HL-60/S4 (cell line): ENCODE results near the gene CYP2C19.
"Not testable (repeated sequence)": the region's sequence is repeated elsewhere in the genome, so short reads cannot be mapped to it uniquely, and the experiment has no call there.

Experiments used
- in situ Hi-C: fragments of 300-500 bp; cut with MboI; formaldehyde crosslinking; loops from 2 replicates; pipeline ENCODE4 v1.14.3; 2022; ENCODE audit warnings: low sequenced_read_pairs

CYP2C19 gene

DNA sequence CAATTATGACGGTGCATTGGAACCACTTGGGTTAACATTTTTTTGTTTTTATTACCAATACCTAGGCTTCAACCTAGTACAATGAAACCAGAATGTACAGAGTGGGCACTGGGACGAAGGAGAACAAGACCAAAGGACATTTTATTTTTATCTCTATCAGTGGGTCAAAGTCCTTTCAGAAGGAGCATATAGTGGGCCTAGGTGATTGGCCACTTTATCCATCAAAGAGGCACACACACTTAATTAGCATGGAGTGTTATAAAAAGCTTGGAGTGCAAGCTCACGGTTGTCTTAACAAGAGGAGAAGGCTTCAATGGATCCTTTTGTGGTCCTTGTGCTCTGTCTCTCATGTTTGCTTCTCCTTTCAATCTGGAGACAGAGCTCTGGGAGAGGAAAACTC, at the start of gene CYP2C19:
Gene CYP2C19 (plus strand): TSS at position 289 of the 400 bp plus-strand sequence. CDS start 25 bp downstream, at position 314.
- in situ Hi-C loops = no loop called here

DNA sequence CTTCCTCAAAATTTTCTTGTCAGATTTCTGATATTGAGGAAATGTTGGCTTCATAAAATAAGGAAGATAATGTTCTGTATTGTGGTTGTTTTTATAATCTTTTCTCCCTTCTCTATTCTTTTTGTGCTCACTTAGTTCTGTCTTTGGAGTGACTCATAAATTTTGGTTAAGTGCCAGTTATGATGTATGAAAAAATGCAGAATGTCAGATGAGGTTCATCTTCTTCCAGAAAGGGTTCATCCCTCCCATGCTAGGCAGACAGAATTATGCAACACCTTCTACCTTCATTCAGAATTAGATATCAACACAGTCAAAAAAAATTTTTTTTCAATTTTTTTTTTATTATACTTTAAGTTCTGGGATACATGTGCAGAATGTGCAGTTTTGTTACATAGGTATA, 36.6 kb upstream of the CYP2C19 start:
- in situ Hi-C loops = no loop called here

DNA sequence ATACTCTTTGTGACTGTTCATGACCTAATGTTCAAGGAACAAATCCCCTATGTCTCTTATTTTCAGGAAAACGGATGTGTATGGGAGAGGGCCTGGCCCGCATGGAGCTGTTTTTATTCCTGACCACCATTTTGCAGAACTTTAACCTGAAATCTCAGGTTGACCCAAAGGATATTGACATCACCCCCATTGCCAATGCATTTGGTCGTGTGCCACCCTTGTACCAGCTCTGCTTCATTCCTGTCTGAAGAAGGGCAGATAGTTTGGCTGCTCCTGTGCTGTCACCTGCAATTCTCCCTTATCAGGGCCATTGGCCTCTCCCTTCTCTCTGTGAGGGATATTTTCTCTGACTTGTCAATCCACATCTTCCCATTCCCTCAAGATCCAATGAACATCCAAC, 27.3 kb upstream of the CYP2C19 start:
- in situ Hi-C loops = no loop called here

DNA sequence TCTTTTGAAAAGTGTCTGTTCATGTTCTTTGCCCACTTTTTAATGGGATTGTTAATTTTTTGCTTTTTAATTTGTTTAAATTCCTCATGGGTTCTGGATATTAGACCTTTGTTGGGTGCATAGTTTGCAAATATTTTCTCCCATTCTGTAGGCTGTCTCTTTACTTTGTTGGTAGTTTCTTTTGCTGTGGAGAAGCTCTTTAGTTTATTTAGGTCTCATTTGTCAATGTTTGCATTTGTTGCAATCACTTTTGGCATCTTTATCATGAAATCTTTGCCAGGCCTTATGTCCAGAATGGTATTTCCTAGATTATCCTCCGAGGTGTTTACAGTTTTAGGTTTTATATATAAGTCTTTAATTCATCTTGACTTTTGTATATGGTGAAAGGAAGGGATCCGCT, 23.9 kb upstream of the CYP2C19 start:
- in situ Hi-C loops = no loop called here

DNA sequence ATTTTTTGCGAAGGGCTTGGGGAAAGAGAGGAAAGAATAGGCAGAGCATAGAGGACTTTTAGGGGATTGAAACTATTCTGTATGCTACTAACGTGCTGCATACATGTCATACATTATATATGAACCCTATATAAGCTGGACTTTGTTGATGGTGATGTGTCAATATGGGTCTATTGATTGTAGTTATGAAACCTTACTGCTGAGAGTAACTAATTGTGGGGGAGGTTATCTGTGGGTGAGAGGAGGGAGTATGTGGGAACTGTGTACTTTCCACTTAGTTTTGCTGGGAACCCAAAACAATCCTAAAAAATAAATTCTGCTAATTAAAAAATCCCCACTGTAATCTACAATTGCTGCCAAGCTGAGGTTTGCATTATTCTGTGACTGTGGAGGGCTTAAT, 15.3 kb upstream of the CYP2C19 start:
- in situ Hi-C loops = no loop called here

DNA sequence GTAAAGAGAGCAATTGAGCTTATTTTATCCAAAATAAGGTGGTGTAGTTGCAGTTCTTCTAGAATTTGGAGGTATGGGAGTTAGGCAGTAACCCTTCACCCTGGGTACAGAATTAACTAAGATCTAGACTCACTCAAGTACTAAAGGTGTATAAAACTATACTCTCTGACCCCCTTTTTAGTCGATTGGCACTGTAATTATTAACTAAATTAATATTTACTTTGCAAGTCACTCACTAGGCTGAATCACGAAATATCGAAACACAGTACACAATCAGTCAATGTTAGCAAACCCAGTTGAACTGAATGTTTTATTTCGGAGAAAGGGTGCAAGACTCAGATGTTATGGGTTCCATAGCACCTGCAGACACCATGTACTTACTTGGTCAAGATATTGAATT, 14.6 kb upstream of the CYP2C19 start:
- in situ Hi-C loops = no loop called here

DNA sequence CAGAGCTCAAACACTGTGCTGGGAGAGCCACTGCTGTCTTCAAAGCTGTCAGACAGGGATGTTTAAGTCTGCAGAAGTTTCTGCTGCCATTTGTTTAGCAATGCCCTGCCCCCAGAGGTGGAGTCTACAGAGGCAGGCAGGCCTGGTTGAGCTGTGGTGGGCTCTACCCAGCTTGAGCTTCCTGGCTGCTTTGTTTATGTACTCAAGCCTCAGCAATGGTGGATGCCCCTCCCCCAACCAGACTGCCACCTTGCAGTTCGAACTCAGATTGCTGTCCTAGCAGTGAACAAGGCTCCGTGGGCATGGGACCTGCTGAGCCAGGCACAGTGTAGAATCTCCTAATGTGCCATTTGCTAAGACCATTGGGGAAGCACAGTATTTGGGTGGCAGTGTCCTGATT, 4.6 kb upstream of the CYP2C19 start:
- in situ Hi-C loops = no loop called here

DNA sequence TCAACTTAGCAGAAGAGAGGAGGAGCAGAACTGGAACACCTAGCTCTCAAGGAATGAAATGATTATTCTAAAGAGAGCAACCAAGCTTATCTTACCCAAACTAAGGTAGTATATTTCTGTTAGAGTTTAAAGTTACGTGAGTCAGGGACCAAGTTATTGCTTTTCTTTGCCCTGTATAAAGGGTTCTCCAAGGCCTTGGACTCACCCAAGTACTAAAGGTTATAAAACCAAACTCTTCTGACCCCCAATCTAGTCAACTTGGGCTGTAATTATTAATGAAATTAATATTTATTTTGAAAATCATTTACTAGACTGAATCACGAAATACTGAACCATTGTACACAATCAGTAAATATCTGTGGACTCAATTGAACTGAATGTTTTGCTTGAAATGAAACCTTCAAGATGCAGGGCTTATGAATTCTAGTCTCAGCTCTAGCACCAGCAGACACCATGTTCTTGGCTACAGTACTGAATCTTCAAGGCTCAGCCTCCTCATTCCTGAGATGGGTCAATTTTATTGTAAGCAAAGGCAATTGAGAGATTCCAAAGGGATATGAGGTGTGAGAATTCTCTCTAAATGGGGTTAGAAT, 1.8 kb upstream of the CYP2C19 start:
- in situ Hi-C loops = no loop called here

DNA sequence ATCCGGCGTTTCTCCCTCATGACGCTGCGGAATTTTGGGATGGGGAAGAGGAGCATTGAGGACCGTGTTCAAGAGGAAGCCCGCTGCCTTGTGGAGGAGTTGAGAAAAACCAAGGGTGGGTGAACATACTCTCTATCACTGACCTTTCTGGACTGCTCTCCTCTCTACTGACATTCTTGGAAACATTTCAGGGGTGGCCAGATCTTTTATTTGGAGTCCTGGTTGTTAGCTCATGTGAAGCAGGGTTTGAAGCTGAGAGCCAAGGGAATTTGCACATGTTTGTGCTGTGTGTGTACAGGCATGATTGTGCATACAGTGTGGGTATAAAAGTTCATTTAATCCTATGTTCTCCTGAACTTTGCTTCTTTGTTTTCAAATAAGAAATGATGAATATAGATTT, 12.9 kb downstream of the CYP2C19 start:
- in situ Hi-C loops = not testable (repeated sequence)

DNA sequence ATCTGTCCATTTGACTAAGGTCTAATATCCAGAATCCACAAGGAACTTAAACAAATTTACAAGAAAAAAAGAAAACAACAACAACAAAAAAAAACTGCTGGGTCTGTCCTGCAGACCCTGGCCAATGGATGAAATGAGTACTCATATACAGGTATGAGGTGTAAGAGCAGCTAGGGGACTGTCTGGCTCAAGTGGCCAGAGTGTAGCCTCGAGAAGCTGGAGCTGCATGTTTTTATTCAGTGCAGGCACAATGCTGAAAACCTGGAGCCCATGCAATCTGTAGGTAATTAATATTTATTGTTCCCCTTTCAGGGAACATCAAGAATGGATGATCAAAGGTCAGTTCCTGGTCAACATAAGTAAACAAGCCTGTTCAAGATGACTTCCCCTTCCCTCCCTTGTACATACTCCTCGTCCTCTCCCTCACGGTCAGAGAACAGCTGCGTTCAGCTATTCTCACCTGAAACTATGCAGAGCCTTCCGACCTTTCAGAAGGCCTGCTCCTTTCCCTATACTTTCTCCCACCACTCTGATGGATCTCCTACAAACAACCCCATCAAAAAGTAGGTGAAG, 15.5 kb downstream of the CYP2C19 start:
- in situ Hi-C loops = no loop called here

DNA sequence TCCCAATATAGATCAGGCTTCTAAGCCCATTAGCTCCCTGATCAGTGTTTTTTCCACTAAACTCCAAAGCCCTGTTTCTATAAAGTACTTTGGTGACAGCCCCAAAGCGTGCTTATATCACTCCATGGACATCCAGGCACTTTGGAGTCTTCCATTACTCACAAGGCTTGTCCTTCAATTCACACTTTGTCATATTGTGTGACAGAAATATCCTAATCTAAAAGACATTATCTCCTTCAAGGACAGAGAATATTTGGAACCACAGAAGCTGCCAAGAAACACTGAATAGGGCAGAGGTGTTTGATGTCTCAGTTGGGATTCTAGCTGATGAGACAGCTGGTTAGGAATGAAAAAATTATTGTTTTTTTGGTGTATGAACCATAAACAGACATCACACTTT, 18.4 kb downstream of the CYP2C19 start:
- in situ Hi-C loops = no loop called here

DNA sequence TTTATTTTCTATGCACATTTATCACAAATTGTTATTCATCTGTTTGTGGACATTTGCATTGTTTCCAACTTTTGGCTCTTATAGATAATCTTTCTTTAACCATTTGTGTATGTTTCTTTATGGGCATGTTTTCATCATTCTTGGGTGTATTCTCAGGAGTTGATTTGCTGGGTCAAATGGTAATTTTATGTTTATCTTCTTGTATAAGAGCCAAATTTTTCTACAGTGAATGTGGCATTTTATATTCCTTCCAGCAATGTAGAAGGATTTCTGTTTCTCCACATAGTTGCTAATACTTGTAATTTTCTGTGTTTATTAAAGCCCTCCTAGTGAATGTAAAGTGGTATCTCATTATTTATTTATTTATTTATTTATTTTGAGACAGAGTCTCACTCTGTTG, 21.8 kb downstream of the CYP2C19 start:
- in situ Hi-C loops = no loop called here

DNA sequence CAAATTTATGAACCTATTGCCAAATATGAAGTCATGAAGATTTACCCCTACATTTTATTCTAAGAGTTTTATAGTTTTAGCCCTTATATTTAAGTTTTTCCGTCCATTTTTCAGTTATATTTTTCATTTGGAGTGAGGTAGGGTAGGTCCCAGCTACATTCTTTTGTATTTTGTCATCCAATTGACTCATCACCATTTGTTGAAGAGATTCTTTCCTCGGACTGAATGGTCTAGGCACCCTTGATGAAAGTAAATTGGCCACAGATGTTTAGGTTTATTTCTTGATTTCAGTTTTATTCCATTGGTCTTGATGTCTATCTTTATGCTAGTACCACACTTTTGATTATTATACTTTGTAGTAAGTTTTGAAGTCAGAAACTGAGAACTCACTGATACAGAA, 22.7 kb downstream of the CYP2C19 start:
- in situ Hi-C loops = no loop called here

DNA sequence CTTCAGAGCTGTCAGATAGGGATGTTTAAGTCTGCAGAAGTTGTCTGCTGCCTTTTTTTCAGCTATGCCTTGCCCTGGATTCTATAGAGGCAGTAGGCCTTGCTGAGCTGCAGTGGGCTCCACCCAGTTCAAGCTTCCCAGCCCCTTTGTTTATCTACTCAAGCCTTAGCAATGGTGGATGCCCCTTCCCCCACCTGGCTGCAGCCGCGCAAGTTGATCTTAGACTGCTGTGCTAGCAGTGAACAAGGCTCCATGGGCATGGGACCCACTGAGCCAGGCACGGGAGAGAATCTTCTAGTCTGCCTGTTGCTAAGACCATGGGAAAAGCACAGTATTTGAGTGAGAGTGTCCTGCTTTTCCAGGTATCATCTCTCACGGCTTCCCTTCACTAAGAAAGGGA, 38.1 kb downstream of the CYP2C19 start:
- in situ Hi-C loops = not testable (repeated sequence)

DNA sequence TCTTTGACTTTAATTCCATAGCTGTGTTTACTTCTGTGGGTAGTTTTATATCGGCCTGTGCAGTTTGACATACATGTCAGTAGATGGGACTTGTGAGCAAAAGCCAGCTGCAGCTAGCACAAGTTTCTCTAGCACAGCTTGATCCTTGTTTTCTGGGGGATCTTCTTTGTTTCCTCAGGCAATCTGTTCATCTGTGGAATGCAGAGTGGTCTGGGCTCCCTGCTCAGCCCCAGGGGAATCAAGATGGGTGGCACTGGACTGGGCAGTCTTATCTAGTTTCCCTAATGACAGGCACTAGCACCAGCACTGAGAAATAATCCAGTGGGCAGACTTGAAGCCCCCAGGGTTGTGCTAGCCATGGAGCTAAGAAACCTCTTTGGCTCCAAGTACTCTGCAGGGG, 40.8 kb downstream of the CYP2C19 start:
- in situ Hi-C loops = no loop called here

DNA sequence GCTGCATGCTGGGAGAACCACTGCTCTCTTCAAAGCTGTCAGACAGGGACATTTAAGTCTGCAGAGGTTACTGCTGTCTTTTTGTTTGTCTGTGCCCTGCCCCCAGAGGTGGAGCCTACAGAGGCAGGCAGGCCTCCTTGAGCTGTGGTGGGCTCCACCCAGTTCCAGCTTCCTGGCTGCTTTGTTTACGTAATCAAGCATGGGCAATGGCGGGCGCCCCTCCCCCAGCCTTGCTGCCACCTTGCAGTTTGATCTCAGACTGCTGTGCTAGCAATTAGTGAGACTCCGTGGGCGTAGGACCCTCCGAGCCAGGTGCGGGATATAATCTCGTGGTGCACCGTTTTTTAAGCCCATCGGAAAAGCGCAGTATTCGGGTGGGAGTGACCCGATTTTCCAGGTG, 67.5 kb downstream of the CYP2C19 start:
- in situ Hi-C loops = not testable (repeated sequence)

DNA sequence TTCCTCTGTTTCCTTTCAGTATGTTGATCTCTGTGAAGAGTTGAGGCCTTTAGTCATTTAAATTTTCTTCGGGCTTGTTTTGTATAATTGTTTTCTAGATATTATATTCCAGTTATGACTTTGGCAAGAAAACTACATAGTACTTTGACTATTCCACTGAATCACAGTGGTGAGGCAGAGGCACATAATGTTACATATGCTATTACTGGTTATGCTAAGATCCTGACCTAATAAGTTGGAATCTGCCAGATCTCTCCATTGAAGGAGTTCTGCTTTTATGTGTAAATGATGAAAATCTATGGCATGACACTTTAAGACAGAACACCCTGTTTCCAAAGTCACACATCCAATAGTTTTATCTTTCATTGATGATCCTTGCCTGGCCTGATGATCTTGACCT, 83.7 kb downstream of the CYP2C19 start:
- in situ Hi-C loops = no loop called here

DNA sequence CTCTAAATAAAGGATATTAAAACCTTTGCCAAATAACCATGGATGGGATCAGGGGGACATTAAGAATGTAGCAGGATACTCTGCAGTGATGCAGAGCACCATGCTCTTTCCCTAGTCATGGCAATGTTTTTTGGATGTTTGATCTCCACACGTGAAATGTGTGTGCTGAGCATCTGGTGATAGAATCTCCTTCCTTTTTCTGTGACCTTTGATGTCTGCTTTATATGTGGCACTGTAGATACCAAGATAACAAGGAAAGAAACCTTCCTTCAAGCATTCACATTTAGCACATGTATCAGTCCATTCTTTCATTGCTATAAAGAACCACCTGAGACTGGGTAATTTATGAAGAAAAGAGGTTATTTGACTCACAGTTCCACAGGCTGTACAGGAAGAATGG, 88.3 kb downstream of the CYP2C19 start:
- in situ Hi-C loops = no loop called here

DNA sequence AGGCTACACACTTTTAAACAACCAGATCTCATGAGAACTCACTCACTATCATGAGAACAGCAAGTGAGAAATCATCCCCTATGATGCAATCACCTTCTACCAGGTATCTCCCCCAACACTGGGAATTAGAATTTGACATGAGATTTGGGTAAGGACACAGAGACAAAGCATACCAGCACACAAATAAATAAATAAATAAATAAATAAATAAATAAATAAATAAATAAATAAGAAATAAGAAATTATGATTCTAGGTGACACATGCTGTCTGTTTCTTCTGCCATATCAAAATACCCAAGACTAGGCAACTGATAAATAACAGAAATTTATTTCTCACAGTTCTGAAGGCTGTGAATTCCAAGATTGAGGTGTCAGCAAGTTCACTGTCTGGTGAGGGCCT, 88.8 kb downstream of the CYP2C19 start:
- in situ Hi-C loops = no loop called here

DNA sequence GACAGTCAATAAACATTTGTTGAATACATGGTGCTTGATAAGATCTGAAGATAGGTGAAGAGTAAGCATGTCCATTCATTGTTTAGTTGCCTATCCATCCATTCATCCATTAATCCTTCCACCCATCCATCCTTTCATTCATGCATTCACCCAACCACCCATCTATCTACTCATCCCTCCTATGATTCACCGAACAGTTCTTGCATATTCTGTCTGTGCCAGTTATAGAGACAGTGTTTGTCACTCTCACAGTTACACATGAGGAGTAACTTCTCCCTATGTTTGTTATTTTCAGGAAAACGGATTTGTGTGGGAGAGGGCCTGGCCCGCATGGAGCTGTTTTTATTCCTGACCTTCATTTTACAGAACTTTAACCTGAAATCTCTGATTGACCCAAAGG, 90.0 kb downstream of the CYP2C19 start:
- in situ Hi-C loops = no loop called here

DNA sequence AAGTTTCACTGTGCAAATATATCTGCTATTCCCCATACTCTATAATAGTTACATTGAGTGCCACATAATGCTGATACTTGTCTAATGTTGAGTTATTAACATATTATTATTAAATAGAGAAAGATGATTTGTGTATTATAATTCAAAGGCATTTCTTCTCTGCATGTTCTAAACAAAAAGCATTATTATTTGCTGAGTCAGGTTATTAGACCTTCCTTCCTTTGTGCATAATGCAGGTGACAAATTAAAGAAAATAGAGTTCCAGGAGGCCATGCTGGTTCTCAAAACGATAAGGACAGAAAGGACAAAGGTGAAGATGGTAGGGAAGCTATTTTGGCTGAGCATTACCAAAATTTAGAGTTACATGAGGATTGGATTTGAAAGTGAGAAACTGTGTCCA, 90.6 kb downstream of the CYP2C19 start:
- in situ Hi-C loops = no loop called here

DNA sequence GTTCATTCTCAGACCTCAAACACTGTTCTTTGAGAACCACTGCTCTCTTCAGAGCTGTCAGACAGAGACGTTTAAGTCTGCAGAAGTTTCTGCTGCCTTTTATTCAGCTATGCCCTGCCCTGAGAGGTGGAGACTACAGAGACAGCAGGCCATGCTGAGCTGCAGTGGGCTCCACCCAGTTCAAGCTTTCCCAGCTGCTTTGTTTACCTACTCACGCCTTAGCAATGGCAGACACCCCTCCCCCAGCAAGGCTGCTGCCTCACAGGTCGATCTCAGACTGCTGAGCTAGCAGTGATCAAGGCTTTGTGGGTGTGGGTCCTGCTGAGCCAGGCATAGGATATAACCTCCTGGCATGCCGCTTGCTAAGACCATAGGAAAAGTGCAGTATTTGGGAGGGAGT, 95.5 kb downstream of the CYP2C19 start:
- in situ Hi-C loops = no loop called here

DNA sequence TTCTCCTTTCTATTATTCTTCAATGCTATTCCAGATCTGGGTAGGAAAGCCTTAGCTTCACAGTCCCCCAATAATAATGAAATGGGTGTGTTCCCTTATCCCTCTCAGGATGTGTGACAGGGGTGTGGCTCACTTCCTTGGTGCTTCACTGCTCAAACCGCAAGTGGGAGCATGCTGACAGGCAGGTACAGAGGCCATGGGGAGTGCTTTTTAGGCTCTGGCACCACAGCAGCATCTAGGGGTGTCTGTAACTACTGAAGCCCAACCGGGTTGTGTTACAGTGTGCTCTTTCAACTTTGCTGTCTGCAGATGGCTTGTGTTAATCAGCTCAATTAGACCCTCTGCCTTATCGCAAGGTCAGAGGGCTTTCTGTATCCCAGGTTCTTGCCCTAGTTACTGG, 96.6 kb downstream of the CYP2C19 start:
- in situ Hi-C loops = no loop called here
